SIG-M5 (cell line): Measurements from ENCODE around the gene ZNF80.

Source experiments
- DNase-seq: peaks from one replicate; lab custom pipeline; 2025; lab: John Stamatoyannopoulos, UW

Gene ZNF80

GRCh38 chr3:114218578-114219185 lies 18.7 kb downstream of the ZNF80 start:
- no peak for DNase-seq

GRCh38 chr3:114218006-114218405 lies 19.4 kb downstream of the ZNF80 start:
- no peak for DNase-seq

GRCh38 chr3:114217266-114217665 lies 20.1 kb downstream of the ZNF80 start:
- DNase-seq: no peak

GRCh38 chr3:114216186-114216970 lies 21.0 kb downstream of the ZNF80 start:
- no peak for DNase-seq

- no peak for DNase-seq
Measured at GRCh38 chr3:114214542-114215341, 22.6 kb downstream of the ZNF80 start.

- no peak for DNase-seq
Measured at GRCh38 chr3:114213627-114214541, 23.5 kb downstream of the ZNF80 start.

- no peak for DNase-seq
Measured at GRCh38 chr3:114213292-114213626, 24.1 kb downstream of the ZNF80 start.

- DNase-seq: no peak
Measured at GRCh38 chr3:114212646-114213045, 24.7 kb downstream of the ZNF80 start.

- no peak for DNase-seq
Measured at GRCh38 chr3:114207768-114208167, 29.6 kb downstream of the ZNF80 start.

GRCh38 chr3:114206342-114206741 lies 31.0 kb downstream of the ZNF80 start:
- DNase-seq: no peak

- no peak for DNase-seq
Measured at GRCh38 chr3:114205541-114205940, 31.8 kb downstream of the ZNF80 start.

- DNase-seq: no peak
Measured at GRCh38 chr3:114194750-114195149, 42.6 kb downstream of the ZNF80 start.

- DNase-seq: no peak
Measured at GRCh38 chr3:114192136-114192535, 45.2 kb downstream of the ZNF80 start.

GRCh38 chr3:114186501-114186900 lies 50.9 kb downstream of the ZNF80 start:
- no peak for DNase-seq
